Stimulated activated CD8-positive, alpha-beta memory T cell treated with anti-CD3 and anti-CD28 coated beads, Interleukin-7, amount 100 ng/mL, for 24 hours (primary cell): ENCODE results near the gene SMARCD2.
"Not testable (repeated sequence)": the region's sequence is repeated elsewhere in the genome, so short reads cannot be mapped to it uniquely, and the experiment has no call there.

Source experiments
- DNase-seq: peaks from one replicate; pipeline ENCODE4 v3.0.0-alpha.2; 2020; ENCODE audit warnings: low read depth

SMARCD2 gene

DNA sequence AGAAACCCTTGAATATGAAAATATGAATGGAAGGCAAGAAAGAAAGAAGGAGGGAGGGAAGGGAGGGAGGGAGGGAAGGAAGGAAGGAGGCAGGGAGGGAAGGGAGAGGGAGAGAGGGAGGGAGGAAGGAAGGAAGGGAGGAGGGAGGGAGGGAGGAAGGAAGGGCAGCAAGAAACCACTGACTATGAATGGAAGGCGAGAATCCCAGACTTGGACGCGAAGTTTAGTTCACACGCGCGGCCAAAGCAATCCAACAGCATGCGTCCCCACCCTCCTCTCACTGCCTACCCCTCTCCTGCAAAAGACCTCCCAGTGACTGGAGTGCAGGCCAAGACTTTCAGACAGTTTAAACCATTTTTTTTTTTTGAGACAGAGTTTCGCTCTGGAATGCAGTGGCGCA, 7.9 kb upstream of the SMARCD2 start:
- DNase-seq: no peak

DNA sequence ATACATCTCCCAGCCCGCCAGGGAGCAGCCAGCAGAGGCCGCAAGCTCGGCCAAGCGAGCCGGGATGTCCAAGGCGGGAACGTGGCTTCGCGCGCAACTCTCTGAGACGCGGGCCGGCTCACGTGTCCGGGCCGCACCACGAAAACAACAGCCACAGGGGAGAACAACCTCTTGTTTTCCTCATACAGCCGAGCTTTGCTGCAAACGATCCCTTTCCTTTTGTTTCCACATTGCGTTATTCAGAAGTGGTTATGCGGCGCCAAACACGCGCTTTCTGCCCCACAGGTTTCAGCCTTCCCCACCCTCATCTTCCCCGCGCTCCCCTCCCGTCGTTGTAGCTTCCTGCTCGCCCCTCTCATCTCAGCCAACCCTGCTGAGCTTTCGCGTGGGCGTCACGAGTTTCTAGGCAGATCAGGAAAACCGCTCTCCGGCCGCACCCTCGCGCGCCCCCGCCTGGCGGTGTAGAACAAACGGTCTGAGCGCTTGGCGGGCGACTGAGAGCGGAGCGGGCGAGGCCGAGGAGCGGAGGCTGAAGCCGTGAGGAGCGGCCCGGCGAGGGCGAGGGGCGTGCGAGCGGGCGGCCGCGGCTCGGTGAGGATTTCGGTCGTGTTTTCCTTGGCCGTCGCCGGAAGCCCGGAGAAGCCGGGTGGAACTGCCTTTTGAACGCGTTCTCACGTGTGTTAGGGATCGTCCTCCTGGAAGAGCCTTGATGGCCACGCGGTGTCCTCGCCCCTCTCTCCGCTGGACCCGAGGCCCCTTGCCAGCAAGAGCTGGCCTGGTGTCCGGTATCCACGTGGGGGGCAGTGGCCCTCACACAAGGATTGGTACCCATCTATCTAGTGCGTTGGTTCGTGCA, 6.6 kb upstream of the SMARCD2 start:
- DNase-seq: peak; percentile 89

DNA sequence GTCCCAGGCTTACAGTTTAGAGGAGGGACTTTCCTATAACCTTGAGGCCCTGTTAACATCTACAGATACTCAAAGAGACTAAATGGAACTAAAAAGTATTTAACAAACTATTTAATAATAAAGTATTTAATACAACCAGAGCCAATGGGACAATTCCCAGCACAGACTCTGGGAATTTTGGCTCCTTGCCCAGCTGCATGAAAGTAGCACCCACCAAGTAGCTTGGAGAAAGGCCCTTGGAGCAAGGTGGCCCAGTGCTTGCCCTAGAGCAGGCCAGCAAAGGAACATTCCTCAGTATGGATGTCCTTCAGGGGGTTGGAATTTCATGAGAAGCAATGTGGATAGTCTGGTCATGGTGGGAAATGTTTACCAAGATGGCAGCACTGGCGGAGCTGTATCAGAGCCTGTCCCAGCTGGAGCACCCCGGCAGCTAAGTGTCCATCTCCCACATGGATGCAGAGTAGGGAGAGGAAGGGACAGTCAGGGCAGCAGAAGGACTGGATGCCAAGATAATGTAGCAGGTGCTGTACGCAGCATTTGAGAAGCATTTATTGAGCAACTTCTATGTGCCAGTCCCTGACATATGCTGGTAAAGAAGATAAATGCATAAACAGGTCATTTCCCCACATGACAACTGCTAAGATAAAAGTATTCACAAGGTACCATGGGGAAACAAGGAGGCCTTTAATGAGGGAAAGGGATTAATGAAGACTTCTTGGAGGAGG, 5.2 kb upstream of the SMARCD2 start:
- DNase-seq: no peak

DNA sequence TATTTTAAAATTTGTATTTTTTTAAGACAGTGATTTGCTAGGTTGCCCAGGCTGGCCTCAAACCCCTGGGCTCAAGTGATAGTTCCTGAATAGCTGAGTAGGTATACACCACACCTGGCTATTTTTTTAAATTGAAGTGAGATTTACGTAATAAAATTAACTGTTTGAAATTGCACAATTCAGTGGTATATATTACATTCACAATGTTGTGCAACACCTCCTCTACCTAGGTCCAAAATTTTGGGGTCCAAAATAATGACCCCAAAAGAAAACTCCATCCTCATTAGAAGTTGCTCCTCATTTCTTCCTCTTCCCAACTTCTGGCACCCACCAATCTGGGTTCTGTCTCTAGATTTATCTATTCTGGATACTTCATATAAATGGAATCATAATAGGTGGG, 3.0 kb upstream of the SMARCD2 start:
- no peak for DNase-seq

DNA sequence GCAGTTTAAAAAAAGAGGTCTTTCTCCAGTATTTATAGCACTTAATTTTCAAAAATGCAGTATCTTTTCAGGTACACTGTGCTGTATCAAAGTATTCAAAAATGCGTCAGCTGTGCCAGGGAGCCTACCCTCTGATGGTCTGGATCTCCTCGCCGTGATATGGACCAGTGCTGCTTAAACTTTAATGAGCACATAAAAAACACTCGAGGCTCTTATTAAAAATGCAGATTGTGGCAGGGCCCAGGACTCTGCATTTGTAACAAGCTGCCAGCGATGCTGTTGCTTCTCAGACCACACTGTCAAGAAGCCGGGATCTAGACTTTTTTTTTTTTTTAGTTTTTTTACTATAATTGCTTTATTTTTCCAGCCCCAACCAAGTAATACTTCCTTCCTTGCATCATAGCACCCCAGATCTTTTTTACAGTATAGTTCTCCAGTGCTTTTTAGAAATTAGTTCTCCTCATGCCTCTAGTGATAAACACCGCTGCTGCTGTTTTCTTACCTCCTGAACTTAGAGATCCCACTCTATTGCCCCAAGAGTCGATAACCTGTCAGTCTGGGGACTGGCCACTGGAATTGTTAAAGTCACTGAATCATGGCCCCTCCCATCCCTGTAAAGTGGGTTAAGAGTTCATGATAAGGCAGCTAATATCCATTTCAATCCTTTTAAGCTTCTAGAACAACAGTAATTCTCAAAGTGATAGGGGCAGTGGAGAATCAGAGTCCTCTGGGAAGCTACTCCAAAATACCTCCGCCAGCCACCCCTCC, 1.6 kb upstream of the SMARCD2 start:
- DNase-seq: no peak

DNA sequence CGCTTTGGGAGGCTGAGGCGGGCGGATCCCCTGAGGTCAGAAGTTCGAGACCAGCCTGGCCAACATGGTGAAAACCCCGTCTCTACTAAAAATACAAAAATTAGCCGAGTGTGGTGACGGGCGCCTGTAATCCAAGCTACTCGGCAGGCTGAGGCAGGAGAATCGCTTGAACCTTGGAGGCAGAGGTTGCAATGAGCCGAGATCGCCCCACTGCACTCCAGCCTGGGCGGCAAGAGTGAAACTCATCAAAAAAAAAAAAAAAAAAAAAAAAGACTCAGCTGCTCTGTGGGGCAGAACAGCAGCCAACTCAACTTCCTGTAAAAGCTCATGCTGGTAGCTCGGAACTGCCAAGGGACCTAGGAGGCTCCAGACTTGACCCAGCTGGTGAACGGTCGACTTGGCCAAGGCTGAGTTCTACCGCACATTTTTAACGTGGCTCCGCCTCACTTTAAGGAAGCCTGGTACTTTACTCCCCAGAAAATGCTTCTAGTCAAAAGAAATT, 953 bp upstream of the SMARCD2 start:
- not testable (repeated sequence) for DNase-seq

DNA sequence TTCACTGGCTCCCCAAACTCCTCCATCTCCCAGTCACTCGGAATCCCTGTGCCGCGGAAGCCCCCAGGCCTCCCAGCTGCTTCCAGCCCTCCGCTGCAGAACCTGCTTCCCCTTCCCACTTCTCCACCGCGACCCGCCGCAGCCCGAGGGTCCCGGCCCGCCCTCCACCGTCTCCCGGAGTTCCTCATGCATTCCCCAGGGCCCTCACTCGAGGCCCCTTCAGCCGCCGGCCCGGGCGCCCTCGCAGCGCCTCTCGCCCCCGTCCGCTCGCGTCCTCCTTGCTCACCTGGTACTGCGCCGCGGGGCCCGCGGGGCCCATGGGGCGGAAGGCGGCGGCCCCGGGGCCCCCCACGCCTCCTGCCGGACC, 329 bp downstream of the SMARCD2 start:
- no peak for DNase-seq

DNA sequence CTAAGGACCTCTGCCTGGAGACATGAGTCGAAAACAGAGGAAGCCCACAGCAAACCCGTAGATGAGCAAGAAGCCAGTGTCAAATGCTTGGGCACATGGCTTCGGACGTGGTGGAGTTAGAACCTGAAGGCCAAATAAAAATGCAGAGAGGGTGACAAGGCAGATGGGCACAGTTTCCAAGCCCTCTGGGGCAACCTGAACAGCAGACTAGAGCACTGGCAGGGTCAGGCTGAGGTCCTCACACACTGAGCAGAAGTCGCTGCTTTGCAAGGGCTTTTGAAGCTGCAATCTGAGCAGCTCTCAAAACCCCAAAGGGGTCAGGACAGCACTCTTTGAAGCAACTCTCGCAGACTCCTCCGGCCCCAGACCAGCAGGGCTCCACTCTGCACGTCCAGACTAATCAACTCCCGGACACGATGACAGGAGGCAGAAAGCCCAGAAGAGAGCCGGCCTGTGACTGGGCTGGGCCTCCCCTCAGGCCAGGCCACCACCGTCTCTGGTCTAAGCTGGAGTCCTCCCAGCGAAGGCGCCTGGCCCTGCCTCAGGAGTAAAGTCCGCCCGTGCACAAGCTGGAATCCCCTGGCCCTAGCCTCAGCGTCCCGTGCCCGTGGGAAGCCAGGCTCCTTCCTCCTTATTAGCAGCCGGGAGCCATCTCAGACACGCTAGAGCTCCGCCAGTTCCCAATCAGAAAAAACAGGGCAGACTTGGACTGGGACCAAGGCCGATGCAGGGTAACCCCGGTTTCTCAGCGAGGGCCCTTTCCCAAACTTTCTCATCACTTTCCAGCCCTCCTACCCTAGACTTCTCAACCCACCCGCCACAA, 924 bp downstream of the SMARCD2 start:
- DNase-seq: no peak

DNA sequence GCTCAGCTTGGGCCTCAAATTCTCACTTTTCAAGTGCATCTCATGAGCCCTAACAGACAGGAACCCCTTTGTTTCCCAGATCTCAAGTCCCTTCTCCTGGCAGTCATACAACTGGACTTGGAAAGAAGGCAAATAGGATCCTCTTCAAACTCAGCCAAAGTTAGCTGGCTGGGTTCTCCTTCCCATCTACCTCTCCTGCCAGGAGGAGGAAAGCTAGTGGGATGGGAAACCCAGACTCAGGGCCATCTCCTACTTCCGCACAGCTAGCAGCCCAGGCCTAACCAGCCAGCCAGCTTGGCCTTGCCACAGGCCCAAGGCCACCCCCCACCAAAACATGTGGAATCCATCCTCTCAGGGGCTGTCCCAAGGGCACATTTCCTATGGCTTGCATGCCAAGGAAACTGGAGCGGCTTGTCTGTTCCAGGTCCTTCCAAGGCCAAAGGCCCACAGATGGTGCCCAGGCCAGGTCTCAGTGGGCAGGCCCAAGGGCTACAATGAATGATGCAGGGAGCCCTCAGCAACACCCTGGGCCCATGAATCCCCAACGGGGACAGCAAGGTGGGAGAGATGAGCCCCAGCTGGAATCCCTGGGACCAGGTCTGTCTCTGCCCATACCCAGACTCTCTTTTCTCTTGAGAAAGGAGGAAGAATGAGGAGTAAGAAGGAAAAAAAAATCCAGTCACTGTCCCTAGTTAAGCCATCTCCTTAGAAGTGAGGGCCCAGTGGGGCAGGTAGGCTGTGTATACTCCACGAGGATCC, 1.7 kb downstream of the SMARCD2 start:
- DNase-seq: no peak

DNA sequence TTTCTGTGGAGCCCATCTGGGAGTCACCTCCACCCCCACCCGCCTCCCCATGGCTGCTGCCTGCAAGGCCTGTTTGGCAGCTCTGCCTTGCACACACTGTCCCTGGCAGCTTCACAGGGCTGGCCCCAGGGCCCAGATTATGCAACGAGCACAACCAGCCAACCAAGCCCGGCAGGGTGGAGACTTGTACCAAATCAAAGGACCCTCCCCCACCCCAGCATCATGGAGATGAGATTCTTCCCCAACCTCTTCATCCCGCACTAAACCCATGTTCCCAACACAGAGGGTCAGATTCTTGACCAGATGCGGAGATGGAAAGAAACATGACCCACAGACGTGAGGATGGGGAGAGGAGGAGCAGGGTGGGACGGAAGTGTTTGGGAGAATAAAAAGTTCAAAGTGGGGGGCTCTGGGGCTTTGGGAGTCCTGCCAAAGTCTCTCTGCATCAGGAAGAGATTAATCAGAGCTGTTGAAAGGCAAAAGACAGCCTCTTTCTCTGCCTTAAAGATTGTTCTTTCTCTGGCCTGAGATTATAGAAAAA, 3.8 kb downstream of the SMARCD2 start:
- no peak for DNase-seq

DNA sequence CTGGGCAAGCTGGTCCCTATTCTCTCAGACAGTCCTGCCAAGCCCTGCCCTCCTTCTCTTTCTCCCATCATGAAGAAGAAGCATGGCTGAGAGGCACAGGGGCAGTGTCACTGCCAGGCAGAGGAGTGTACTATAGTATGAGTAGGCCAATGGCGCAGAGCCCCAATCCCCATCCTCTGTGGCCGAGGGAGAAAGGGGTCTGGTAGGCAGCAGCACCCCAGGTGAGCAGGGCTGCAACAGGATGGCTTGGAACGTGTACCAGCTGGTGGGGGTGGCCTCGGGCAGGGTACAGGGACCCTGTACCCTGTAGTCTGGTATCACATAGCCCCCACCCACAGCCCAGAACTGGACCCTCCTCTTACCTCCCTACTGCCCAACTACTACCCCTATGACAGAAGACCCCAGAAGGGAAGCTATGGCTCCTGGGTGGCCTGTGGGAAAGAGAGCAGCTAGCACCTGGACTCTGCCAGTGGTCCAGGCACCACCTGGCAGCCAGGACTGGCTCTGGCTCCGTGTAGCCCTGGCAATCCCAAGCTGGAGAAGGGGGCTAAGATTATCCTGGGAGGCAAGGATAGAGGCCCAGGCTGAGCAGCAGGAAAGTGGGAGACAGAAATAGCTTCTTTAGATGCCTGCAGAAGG, 4.4 kb downstream of the SMARCD2 start:
- no peak for DNase-seq

DNA sequence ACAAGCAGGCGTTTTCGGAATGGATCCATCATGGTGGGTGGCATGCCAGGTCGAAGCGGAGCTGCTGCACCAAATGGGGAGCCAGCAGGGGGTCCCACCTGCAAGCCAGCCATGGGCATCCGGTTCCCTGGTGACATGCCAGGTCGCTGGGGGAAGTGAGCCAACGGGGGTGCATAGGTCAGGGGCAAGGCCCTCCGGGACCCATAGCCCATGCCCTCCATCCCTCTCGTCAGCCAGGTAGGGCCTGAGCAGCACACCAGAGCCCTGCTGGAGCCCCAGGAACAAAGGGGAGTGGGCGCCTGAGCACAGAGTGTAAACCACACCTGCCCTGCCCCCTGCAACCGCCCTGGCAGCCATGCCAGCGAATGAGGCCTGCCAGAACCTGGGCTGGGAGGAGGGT, 5.0 kb downstream of the SMARCD2 start:
- no peak for DNase-seq

DNA sequence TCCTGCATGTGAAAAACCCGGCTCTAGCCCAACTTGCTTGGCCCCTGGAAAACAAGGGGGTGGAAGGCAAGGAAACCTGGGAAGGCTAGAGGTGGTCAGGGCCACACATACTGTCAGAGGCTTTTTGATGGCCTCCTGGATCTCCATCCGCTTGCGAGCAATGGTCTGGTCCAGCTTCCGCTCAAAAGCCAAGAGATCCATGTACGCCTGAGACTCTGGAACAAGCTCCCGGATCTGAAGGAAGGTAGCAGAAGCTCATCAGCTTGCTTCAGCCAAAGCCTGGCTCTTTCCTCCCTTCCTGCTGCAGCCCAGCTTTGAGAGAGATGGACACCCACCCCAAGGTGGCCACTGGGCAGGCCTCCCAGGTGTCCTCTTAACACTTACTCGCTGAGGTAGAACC, 5.7 kb downstream of the SMARCD2 start:
- no peak for DNase-seq

DNA sequence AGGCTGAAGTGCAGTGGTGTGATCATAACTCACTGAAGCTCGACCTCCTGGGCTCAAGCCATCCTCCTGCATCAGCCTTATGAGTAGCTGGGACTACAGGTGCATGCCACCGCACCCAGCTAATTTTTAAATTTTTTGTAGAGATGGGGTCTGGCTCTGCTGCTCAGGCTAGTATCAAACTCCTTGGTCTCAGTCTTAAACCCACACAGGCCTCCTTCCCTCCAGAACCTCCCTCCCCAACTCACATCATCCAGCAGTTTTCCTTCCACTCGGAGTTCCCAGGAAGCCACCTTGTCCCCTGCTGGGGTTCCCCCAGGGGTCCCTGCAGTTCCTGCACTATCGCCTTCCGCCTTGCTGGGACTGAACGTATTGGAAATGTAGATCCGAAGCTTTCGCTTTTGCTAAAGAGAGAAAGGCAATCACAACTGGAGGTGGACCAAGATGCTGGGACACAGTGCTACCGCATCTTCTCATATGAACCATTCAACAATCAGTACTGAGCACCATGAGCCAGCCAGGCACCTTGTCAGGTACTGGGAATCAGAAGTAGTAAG, 7.2 kb downstream of the SMARCD2 start:
- DNase-seq: no peak

DNA sequence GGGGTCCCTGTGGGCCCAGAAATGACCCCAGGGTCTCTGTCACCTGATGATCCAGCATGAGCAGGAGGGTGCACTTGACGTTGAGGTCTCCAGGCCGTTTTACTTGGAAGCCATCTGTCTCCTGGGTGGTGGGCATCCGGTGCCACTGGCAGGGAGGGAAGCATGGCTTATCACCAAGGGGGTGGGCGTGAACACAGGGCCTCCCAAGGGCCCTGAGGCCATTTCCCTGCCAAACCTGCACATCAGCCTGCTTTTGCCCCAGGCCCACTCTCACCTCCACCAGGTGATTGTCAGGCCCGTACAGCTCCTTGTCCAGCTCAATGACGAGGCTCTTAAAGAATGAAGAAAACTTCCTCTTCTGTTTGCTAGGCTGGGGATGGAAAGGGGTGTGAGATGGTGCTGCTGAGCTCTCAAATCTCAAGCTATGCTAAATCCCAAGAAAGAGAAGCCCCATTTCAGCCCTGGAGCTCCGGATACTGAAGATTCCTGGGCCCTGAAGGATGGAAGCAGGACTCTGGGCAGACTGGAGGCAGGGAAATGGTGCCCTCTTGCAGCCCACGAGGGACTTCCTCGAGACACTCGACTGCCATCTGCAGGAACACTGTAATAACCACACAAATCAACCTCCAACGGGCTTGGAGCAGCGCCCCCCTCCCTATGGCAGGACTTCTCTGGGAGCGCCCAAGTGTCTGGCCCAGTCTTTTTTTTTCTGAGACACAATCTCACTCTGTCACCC, 7.9 kb downstream of the SMARCD2 start:
- DNase-seq: no peak

DNA sequence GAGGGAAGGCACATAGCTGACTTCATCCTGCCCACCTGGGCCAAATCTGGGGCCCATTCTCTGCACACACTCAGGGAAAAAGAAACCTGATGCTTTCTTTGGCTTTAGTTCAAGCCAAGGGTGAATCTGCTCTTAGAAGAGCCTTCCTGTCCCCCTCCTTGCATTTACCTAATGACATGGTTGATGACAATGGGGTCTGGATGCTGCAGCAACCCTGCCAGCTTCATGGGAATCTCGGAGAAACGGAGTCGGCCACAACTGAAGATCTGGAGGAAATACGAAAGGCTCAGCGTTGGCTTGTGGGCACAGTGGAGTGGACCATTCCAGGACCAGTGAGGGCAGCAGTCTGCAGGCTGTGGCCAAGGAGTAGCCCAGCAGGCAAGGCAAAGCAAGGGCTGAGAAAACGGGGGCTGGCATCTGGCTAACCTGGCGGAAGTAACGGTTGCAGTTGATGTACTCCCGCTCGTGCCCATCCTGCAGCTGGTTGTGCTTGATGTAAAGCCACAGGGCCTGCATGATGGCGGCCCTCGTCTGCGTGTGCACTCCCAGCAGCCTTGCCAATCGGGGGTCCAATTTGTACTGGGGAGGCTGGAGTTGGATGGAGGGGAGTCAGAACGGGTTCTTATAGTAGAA, 8.6 kb downstream of the SMARCD2 start:
- DNase-seq: no peak

DNA sequence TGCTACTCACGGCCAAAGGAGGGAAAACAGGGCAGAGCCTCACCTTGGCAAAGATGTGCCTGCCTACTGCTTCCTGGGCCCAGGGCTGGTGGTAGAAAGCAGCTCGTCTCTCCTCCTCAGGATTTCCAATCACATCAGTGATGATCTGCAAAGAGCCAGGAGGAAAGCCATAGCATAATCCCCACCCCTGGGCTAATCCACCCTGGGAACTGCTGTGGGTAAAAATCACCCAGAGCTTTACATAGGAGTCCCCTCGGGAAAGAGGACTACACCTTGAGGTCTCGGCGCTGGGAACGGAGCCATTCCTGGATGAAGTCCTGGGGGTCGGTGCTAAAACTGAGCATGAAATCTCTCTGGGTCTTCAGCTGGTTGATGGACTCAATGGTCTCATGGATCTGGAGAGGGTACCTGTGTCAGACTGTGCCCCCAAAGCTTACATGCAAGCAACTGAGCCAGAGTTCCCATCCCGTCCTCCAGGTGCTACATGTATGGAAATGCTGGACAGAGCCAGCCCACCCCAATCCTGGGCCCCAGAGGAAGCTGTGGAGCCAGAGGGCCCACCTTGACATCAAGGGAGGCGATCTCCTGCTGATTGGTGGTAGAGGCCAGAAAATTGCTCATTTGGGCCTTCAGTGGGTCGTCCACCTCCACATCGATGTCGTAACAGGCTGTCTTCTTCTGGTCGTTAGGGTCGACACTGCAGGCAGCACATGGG, 9.3 kb downstream of the SMARCD2 start:
- DNase-seq: no peak

DNA sequence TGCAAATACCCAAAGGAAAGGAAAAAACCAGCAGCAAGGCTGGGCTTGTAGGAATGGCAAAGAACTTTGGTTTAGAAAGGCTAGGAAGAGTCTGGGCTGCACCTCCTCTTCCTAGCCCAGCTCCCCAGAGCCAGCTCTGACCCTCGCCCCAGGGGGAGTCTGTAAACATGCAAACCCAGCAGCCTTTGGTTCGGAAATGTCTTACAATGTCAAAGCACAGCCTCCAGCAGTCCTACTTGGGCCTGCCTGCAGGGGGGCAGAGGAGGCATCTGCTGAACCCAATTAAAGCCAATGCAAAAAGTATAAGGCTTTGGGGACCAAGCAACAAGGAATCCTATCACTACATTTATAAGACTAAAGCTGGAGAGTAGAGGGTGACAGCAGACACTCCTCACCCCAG, 10.0 kb downstream of the SMARCD2 start:
- DNase-seq: no peak
